ENCODE results near the gene PPFIBP1. TPM values are rescaled to one million over a fixed set of nuclear protein-coding genes. Genes with fewer than 3 reads are reported as not detected.
A peak's percentile ranks its signal among the peaks of the same experiment; 100 is the strongest.
"Not testable (repeated sequence)": the region's sequence is repeated elsewhere in the genome, so short reads cannot be mapped to it uniquely, and the experiment has no call there.

Gene PPFIBP1
- total RNA-seq, 1 experiment from 2014 or later, result 82.3 TPM

- peak; percentile 67 for DNase-seq (ENCODE audit: low spot score)
These were observed 68.5 kb downstream of the PPFIBP1 start for GRCh38 chr12:27592548-27592947.

- no peak for DNase-seq (ENCODE audit: low spot score)
These were observed 69.3 kb downstream of the PPFIBP1 start for GRCh38 chr12:27593266-27593665.

GRCh38 chr12:27595231-27595642, 71.2 kb downstream of the PPFIBP1 start:
- DNase-seq (ENCODE audit: low spot score), result peak; percentile 50

GRCh38 chr12:27598866-27599265, 74.9 kb downstream of the PPFIBP1 start:
- DNase-seq (ENCODE audit: low spot score), result not testable (repeated sequence)

- DNase-seq (ENCODE audit: low spot score), result not testable (repeated sequence)
These were observed 77.2 kb downstream of the PPFIBP1 start for GRCh38 chr12:27601056-27601828.

GRCh38 chr12:27602516-27602915, 78.5 kb downstream of the PPFIBP1 start:
- DNase-seq (ENCODE audit: low spot score), result no peak

GRCh38 chr12:27604431-27604830, 80.4 kb downstream of the PPFIBP1 start:
- no peak for DNase-seq (ENCODE audit: low spot score)

- DNase-seq (ENCODE audit: low spot score), result no peak
These were observed 83.0 kb downstream of the PPFIBP1 start for GRCh38 chr12:27606986-27607385.

GRCh38 chr12:27607591-27607990, 83.6 kb downstream of the PPFIBP1 start:
- no peak for DNase-seq (ENCODE audit: low spot score)

GRCh38 chr12:27608890-27609289, 84.9 kb downstream of the PPFIBP1 start:
- no peak for DNase-seq (ENCODE audit: low spot score)

GRCh38 chr12:27610374-27610773, 86.4 kb downstream of the PPFIBP1 start:
- DNase-seq (ENCODE audit: low spot score), result peak; percentile 49

GRCh38 chr12:27614386-27614785, 90.4 kb downstream of the PPFIBP1 start:
- no peak for DNase-seq (ENCODE audit: low spot score)

- DNase-seq (ENCODE audit: low spot score), result no peak
These were observed 90.9 kb downstream of the PPFIBP1 start for GRCh38 chr12:27614866-27615265.

- DNase-seq (ENCODE audit: low spot score), result peak; percentile 85
These were observed 91.4 kb downstream of the PPFIBP1 start for GRCh38 chr12:27615331-27615891.

- peak; percentile 79 for DNase-seq (ENCODE audit: low spot score)
These were observed 92.5 kb downstream of the PPFIBP1 start for GRCh38 chr12:27616356-27617142.

- peak; percentile 49 for DNase-seq (ENCODE audit: low spot score)
These were observed 94.8 kb downstream of the PPFIBP1 start for GRCh38 chr12:27618836-27619235.

GRCh38 chr12:27619308-27619707, 95.3 kb downstream of the PPFIBP1 start:
- peak; percentile 96 for DNase-seq (ENCODE audit: low spot score)

- no peak for DNase-seq (ENCODE audit: low spot score)
These were observed 96.1 kb downstream of the PPFIBP1 start for GRCh38 chr12:27620121-27620520.

- DNase-seq (ENCODE audit: low spot score), result no peak
These were observed 98.6 kb downstream of the PPFIBP1 start for GRCh38 chr12:27622436-27623195.

GRCh38 chr12:27623645-27624044, 99.6 kb downstream of the PPFIBP1 start:
- DNase-seq (ENCODE audit: low spot score), result no peak

GRCh38 chr12:27624586-27624985, 100.6 kb downstream of the PPFIBP1 start:
- no peak for DNase-seq (ENCODE audit: low spot score)
